Measurements from ENCODE around the gene ST8SIA5. TPM values are rescaled to one million over a fixed set of nuclear protein-coding genes. Genes with fewer than 3 reads are reported as not detected.

The ST8SIA5 gene
- total RNA-seq, 1 experiment from 2014 or later, result 0.54 TPM

DNA sequence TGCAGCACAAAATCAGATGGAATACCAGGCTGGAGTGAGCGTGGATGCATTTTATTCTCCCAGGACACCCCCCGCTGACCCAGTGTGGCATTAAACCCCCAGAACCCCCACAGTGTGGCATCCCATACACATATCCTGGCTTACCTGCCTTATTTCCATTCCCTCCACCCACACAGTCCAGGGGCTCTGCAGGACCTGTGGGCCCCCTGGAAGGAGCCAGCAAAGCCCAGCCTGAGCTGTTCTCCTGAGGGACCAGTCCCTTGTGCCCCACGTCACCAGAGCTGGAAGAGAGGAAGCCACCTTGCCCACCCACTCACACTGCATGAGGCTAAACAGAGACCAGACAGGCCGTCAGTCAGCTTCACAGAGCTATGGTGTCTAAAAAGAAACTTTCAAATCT, 20.1 kb downstream of the ST8SIA5 start (continued):
- TF ChIP-seq, protein P1, sequence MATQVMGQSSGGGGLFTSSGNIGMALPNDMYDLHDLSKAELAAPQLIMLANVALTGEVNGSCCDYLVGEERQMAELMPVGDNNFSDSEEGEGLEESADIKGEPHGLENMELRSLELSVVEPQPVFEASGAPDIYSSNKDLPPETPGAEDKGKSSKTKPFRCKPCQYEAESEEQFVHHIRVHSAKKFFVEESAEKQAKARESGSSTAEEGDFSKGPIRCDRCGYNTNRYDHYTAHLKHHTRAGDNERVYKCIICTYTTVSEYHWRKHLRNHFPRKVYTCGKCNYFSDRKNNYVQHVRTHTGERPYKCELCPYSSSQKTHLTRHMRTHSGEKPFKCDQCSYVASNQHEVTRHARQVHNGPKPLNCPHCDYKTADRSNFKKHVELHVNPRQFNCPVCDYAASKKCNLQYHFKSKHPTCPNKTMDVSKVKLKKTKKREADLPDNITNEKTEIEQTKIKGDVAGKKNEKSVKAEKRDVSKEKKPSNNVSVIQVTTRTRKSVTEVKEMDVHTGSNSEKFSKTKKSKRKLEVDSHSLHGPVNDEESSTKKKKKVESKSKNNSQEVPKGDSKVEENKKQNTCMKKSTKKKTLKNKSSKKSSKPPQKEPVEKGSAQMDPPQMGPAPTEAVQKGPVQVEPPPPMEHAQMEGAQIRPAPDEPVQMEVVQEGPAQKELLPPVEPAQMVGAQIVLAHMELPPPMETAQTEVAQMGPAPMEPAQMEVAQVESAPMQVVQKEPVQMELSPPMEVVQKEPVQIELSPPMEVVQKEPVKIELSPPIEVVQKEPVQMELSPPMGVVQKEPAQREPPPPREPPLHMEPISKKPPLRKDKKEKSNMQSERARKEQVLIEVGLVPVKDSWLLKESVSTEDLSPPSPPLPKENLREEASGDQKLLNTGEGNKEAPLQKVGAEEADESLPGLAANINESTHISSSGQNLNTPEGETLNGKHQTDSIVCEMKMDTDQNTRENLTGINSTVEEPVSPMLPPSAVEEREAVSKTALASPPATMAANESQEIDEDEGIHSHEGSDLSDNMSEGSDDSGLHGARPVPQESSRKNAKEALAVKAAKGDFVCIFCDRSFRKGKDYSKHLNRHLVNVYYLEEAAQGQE (IDR thresholded peaks at IDR 0.05; ENCODE audit: low read depth), result no peak
- TF ChIP-seq TCF7L2 (IDR thresholded peaks at IDR 0.05; ENCODE audit: borderline replicate concordance, extremely low read depth, insufficient read depth, insufficient read length) (no peak), POLR2AphosphoS5 (IDR thresholded peaks at IDR 0.05; ENCODE audit: low read depth, low read length) (no peak), EZH2phosphoT487 (IDR thresholded peaks at IDR 0.05; ENCODE audit: borderline replicate concordance) (no peak)

DNA sequence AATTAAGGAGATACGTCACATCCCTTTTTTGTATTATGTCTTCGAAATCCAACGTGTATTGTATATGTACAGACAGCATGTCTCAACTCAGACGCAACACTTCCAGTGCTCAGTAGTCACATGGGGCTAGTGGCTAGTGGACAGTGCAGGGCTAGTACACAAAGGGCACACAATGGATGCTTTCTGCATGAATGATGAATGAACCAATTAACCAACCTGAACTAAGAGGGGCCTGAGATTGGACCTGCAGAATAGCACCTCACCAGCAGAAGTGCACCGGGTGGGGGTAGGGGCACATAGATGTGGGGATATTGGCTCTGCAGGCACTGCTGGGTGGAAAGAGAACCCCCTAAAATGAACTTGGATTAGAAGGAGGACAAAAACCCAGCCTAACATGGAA, 20.7 kb downstream of the ST8SIA5 start:
- POLR2A ChIA-PET, result no interaction called here
- H3K4me1 ChIP-seq (ENCODE audit: control insufficient read depth in 1 of 2, insufficient read depth in 2 of 2, low read length in 2 of 2), result no peaks in the 10 kb centered on the region
- intact Hi-C loops (cut with micrococcal nuclease), result no loop called here

More for the DNA sequence above, 20.7 kb downstream of the ST8SIA5 start:
- Histone ChIP-seq H3K9ac (ENCODE audit: low read length) (no peak overlapping the region), H3K27me3 (ENCODE audit: insufficient read depth, low read length) (no peaks in the 10 kb centered on the region), H4K20me1 (ENCODE audit: insufficient read depth) (no peaks in the 10 kb centered on the region), H3K79me2 (ENCODE audit: insufficient read depth, low read length) (no peaks in the 10 kb centered on the region), H3K36me3 (ENCODE audit: control insufficient read depth in 1 of 2, insufficient read depth in 2 of 2, low read length in 2 of 2) (no peaks in the 10 kb centered on the region), H3K4me2 (ENCODE audit: low read length) (no peak overlapping the region), H3K4me3 (replicated peaks in 1 of 2; ENCODE audit: low read depth in 1 of 2, low read length in 2 of 2) (no peak overlapping the region), H3K9me2 (ENCODE audit: insufficient read depth) (no peaks in the 10 kb centered on the region), H3K9me3 (ENCODE audit: control insufficient read depth in 1 of 2, insufficient read depth in 1 of 2, low read depth in 1 of 2, low read length in 2 of 2) (peaks cover 0 to 2% of the 10 kb centered on the region in 2 experiments; a peak in 1 of 4 replicates), H2AFZ (ENCODE audit: low read depth, low read length, poor library complexity, severe bottlenecking) (no peak overlapping the region), H3K27ac (ENCODE audit: low read depth, low read length) (no peak overlapping the region)
- ChIA-PET RAD21 (ENCODE audit: low non-redundant PET in 1 of 2, low total read pairs in 2 of 2, uncharacterized antibody in 2 of 2, unreplicated experiment in 2 of 2) (no interaction called here), CTCF (no interaction called here)
- ATAC-seq (no peak), DNase-seq (ENCODE audit: low read depth, low spot score) (no peak)
- no peak for TF ChIP-seq YY1 (IDR thresholded peaks at IDR 0.05; ENCODE audit: extremely low read depth, insufficient replicate concordance, low read depth, low read length)
- no peak for TF ChIP-seq RAD21 (IDR thresholded peaks at IDR 0.05; ENCODE audit: low read depth)
- no peak for TF ChIP-seq JUND (IDR thresholded peaks at IDR 0.05)
- TF ChIP-seq, protein P2, sequence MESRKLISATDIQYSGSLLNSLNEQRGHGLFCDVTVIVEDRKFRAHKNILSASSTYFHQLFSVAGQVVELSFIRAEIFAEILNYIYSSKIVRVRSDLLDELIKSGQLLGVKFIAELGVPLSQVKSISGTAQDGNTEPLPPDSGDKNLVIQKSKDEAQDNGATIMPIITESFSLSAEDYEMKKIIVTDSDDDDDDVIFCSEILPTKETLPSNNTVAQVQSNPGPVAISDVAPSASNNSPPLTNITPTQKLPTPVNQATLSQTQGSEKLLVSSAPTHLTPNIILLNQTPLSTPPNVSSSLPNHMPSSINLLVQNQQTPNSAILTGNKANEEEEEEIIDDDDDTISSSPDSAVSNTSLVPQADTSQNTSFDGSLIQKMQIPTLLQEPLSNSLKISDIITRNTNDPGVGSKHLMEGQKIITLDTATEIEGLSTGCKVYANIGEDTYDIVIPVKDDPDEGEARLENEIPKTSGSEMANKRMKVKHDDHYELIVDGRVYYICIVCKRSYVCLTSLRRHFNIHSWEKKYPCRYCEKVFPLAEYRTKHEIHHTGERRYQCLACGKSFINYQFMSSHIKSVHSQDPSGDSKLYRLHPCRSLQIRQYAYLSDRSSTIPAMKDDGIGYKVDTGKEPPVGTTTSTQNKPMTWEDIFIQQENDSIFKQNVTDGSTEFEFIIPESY (IDR thresholded peaks at IDR 0.05; ENCODE audit: extremely low read depth, insufficient replicate concordance, low read length), result no peak
- TF ChIP-seq, protein P3, sequence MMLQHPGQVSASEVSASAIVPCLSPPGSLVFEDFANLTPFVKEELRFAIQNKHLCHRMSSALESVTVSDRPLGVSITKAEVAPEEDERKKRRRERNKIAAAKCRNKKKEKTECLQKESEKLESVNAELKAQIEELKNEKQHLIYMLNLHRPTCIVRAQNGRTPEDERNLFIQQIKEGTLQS (IDR thresholded peaks at IDR 0.05), result no peak
- no peak for TF ChIP-seq CEBPB (IDR thresholded peaks at IDR 0.05; ENCODE audit: low read depth)
- no peak for TF ChIP-seq POLR2AphosphoS5 (IDR thresholded peaks at IDR 0.05; ENCODE audit: low read depth, low read length)
- TF ChIP-seq POLR2A (IDR thresholded peaks at IDR 0.05; ENCODE audit: borderline replicate concordance, extremely low read depth, insufficient read depth, insufficient read length), result no peak
- TF ChIP-seq ELF1 (IDR thresholded peaks at IDR 0.05; ENCODE audit: borderline replicate concordance, low read depth), result no peak
- TF ChIP-seq, protein P4, sequence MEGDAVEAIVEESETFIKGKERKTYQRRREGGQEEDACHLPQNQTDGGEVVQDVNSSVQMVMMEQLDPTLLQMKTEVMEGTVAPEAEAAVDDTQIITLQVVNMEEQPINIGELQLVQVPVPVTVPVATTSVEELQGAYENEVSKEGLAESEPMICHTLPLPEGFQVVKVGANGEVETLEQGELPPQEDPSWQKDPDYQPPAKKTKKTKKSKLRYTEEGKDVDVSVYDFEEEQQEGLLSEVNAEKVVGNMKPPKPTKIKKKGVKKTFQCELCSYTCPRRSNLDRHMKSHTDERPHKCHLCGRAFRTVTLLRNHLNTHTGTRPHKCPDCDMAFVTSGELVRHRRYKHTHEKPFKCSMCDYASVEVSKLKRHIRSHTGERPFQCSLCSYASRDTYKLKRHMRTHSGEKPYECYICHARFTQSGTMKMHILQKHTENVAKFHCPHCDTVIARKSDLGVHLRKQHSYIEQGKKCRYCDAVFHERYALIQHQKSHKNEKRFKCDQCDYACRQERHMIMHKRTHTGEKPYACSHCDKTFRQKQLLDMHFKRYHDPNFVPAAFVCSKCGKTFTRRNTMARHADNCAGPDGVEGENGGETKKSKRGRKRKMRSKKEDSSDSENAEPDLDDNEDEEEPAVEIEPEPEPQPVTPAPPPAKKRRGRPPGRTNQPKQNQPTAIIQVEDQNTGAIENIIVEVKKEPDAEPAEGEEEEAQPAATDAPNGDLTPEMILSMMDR (IDR thresholded peaks at IDR 0.05 in 2 of 3, conservative IDR thresholded peaks at IDR 0.05 in 1 of 3; ENCODE audit: borderline replicate concordance in 1 of 3, insufficient read depth in 1 of 3, low read depth in 2 of 3, low read length in 2 of 3), result no peak
- TF ChIP-seq SIN3A (IDR thresholded peaks at IDR 0.05; ENCODE audit: low read depth), result no peak
- no peak for TF ChIP-seq SP1 (IDR thresholded peaks at IDR 0.05; ENCODE audit: low read depth)
- no peak for TF ChIP-seq ZNF274 (IDR thresholded peaks at IDR 0.05; ENCODE audit: low read depth, low read length)
- no TSS peak for BruUV-seq (replicated peaks)

All from HCT116 (cell line).